ENCODE measurements around the gene CD101.

The CD101 gene

GRCh38 chr1:116986421-116987255, 14.9 kb upstream of the CD101 start:
- peak; percentile 29 for DNase-seq

- peak; percentile 65 for DNase-seq
Observed at GRCh38 chr1:116987256-116987555, 14.4 kb upstream of the CD101 start.

GRCh38 chr1:116988248-116988647, 13.3 kb upstream of the CD101 start:
- no peak for DNase-seq

GRCh38 chr1:116988908-116989307, 12.7 kb upstream of the CD101 start:
- DNase-seq: no peak

- no peak for DNase-seq
Observed at GRCh38 chr1:116989835-116990234, 11.7 kb upstream of the CD101 start.

- DNase-seq: no peak
Observed at GRCh38 chr1:116990612-116991151, 10.9 kb upstream of the CD101 start.

- no peak for DNase-seq
Observed at GRCh38 chr1:116991171-116991845, 10.3 kb upstream of the CD101 start.

GRCh38 chr1:116991918-116992317, 9.6 kb upstream of the CD101 start:
- no peak for DNase-seq

- DNase-seq: no peak
Observed at GRCh38 chr1:116993286-116993685, 8.3 kb upstream of the CD101 start.

GRCh38 chr1:116994411-116994810, 7.1 kb upstream of the CD101 start:
- no peak for DNase-seq

GRCh38 chr1:116997066-116997465, 4.5 kb upstream of the CD101 start:
- DNase-seq: no peak

GRCh38 chr1:116997636-116998035, 3.9 kb upstream of the CD101 start:
- no peak for DNase-seq

GRCh38 chr1:116999596-116999995, 2.0 kb upstream of the CD101 start:
- no peak for DNase-seq

- DNase-seq: no peak
Observed at GRCh38 chr1:117000142-117000541, 1.4 kb upstream of the CD101 start.

GRCh38 chr1:117003223-117003875, 1.8 kb downstream of the CD101 start:
- DNase-seq: peak; percentile 4

- no peak for DNase-seq
Observed at GRCh38 chr1:117007719-117008013, 6.1 kb downstream of the CD101 start.

GRCh38 chr1:117008656-117009055, 7.1 kb downstream of the CD101 start:
- no peak for DNase-seq

GRCh38 chr1:117009132-117009531, 7.6 kb downstream of the CD101 start:
- peak; percentile 12 for DNase-seq

- DNase-seq: no peak
Observed at GRCh38 chr1:117010310-117010969, 8.9 kb downstream of the CD101 start.

- DNase-seq: no peak
Observed at GRCh38 chr1:117011334-117011733, 9.8 kb downstream of the CD101 start.

- no peak for DNase-seq
Observed at GRCh38 chr1:117013309-117013858, 11.8 kb downstream of the CD101 start.

GRCh38 chr1:117014209-117014608, 12.6 kb downstream of the CD101 start:
- no peak for DNase-seq

- DNase-seq: no peak
Observed at GRCh38 chr1:117015724-117016123, 14.2 kb downstream of the CD101 start.

All from CD4-positive, alpha-beta T cell treated with Interleukin-21 for 1 hour (primary cell).